Measurements from ENCODE around the gene TEX26. TPM values are rescaled to one million over a fixed set of nuclear protein-coding genes. Genes with fewer than 3 reads are reported as not detected.
"Not testable (repeated sequence)": the region's sequence is repeated elsewhere in the genome, so short reads cannot be mapped to it uniquely, and the experiment has no call there.

The TEX26 gene
- total and polyA plus RNA-seq, 12 donors = 0.10 to 1.1 (median 0.51) TPM; not detected in 8

- no peaks in the 10 kb centered on the region for H3K36me3 ChIP-seq (replicated peaks in 1 of 2)
- intact Hi-C loops (cut with DNase I) = no loop called here
- H3K27me3 ChIP-seq = no peaks in the 10 kb centered on the region
- H3K4me3 ChIP-seq = no peak overlapping the region
- H3K9me3 ChIP-seq (replicated peaks in 1 of 3) = no peaks in the 10 kb centered on the region
- WGBS, 4 donors = 90 to 97% (median 92%) methylated on average over 3 of the region's 3 CpGs
- TF ChIP-seq, protein P1, sequence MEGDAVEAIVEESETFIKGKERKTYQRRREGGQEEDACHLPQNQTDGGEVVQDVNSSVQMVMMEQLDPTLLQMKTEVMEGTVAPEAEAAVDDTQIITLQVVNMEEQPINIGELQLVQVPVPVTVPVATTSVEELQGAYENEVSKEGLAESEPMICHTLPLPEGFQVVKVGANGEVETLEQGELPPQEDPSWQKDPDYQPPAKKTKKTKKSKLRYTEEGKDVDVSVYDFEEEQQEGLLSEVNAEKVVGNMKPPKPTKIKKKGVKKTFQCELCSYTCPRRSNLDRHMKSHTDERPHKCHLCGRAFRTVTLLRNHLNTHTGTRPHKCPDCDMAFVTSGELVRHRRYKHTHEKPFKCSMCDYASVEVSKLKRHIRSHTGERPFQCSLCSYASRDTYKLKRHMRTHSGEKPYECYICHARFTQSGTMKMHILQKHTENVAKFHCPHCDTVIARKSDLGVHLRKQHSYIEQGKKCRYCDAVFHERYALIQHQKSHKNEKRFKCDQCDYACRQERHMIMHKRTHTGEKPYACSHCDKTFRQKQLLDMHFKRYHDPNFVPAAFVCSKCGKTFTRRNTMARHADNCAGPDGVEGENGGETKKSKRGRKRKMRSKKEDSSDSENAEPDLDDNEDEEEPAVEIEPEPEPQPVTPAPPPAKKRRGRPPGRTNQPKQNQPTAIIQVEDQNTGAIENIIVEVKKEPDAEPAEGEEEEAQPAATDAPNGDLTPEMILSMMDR (IDR thresholded peaks at IDR 0.05) = no peak
- TF ChIP-seq POLR2A (IDR thresholded peaks at IDR 0.05) = no peak
- DNase-seq = no peak
- H3K27ac ChIP-seq = no peak overlapping the region
- H3K4me1 ChIP-seq (replicated peaks in 1 of 2) = no peaks in the 10 kb centered on the region
Measured at GRCh38 chr13:30926781-30927180, 5.7 kb upstream of the TEX26 start.

GRCh38 chr13:30927188-30927587 lies 5.3 kb upstream of the TEX26 start:
- 76 to 83% (median 78%) methylated on average over 3 of the region's 3 CpGs for WGBS, 4 donors
- DNase-seq; H3K27me3 ChIP-seq; H3K4me1 ChIP-seq (replicated peaks in 1 of 2); H3K36me3 ChIP-seq (replicated peaks in 1 of 2); H3K4me3 ChIP-seq; intact Hi-C loops (cut with DNase I); H3K27ac ChIP-seq; H3K9me3 ChIP-seq (replicated peaks in 1 of 3): not testable (repeated sequence)

- Histone ChIP-seq H3K4me3 (no peak overlapping the region), H3K27me3 (no peaks in the 10 kb centered on the region), H3K9me3 (replicated peaks in 1 of 3) (no peaks in the 10 kb centered on the region), H3K4me1 (replicated peaks in 1 of 2) (no peaks in the 10 kb centered on the region), H3K27ac (no peak overlapping the region), H3K36me3 (replicated peaks in 1 of 2) (no peaks in the 10 kb centered on the region)
- DNase-seq = no peak
- intact Hi-C loops (cut with DNase I) = no loop called here
- TF ChIP-seq, protein P1 (IDR thresholded peaks at IDR 0.05) = no peak
- no peak for TF ChIP-seq POLR2A (IDR thresholded peaks at IDR 0.05)
- WGBS, 4 donors = 95 to 100% (median 99%) methylated on average over 1 of the region's 1 CpG
Measured at GRCh38 chr13:30927595-30927994, 4.9 kb upstream of the TEX26 start.

- Histone ChIP-seq H3K9me3 (replicated peaks in 1 of 3) (no peaks in the 10 kb centered on the region), H3K27me3 (no peaks in the 10 kb centered on the region), H3K36me3 (replicated peaks in 1 of 2) (no peaks in the 10 kb centered on the region), H3K27ac (no peak overlapping the region), H3K4me1 (replicated peaks in 1 of 2) (no peaks in the 10 kb centered on the region), H3K4me3 (no peak overlapping the region)
- TF ChIP-seq POLR2A (IDR thresholded peaks at IDR 0.05) = no peak
- TF ChIP-seq, protein P1 (IDR thresholded peaks at IDR 0.05) = no peak
- DNase-seq = no peak
- intact Hi-C loops (cut with DNase I) = no loop called here
- WGBS, 4 donors = 67 to 88% (median 79%) methylated on average over 5 of the region's 5 CpGs
Measured at GRCh38 chr13:30928978-30929377, 3.5 kb upstream of the TEX26 start.

- no peak overlapping the region for H3K4me3 ChIP-seq
- 80 to 89% (median 84%) methylated on average over 3 of the region's 3 CpGs for WGBS, 4 donors
- no peak for DNase-seq
- H3K27ac ChIP-seq = no peak overlapping the region
- no peak for TF ChIP-seq POLR2A (IDR thresholded peaks at IDR 0.05)
- TF ChIP-seq, protein P1 (IDR thresholded peaks at IDR 0.05) = no peak
- no peaks in the 10 kb centered on the region for H3K9me3 ChIP-seq (replicated peaks in 1 of 3)
- no peaks in the 10 kb centered on the region for H3K27me3 ChIP-seq
- H3K4me1 ChIP-seq (replicated peaks in 1 of 2) = no peaks in the 10 kb centered on the region
- no peaks in the 10 kb centered on the region for H3K36me3 ChIP-seq (replicated peaks in 1 of 2)
- intact Hi-C loops (cut with DNase I) = no loop called here
Measured at GRCh38 chr13:30933354-30933670, 856 bp downstream of the TEX26 start.

All from adrenal gland (tissue), 12 donors.